ENCODE data around the gene RHOC.
"Not testable (repeated sequence)": the region's sequence is repeated elsewhere in the genome, so short reads cannot be mapped to it uniquely, and the experiment has no call there.

RHOC gene

DNA sequence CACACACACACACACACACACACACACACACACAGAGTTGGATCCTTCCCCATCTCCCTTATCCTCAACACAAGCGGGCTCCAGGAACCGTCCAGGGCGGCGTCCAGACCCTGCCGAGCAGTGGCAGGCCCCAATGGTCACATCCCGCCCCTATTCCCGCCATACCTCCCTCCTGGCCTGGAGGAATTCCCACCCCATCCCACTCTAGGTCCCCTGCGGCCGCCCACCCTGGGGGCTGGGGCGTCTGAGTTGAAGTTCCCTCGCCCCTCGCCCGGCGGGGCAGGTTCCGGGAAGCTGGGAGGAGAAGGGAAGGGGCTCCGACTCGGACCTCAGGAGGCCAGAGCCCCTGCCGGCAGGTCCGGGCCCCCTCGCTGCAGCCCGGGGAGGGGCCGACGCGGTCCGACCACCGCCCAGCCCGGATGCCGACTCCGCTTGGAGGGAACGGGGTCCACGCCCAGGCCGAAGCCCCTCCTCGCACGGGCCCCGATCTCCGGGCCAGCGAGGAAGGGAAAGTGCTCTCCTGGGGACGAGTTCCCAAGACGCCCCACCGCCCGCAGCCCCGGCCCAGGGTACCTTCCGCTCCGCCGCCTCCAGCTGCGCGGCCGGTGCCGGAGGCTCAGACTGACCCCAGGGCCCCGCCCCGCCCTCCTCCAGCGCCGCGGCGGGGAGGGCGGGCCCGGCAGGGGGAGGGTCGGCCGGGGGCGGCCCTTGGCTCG, at the start of gene RHOC:
Gene RHOC (minus strand): TSS at position 623 of the 716 bp plus-strand sequence. CDS start 3,328 bp downstream, outside the sequence.
- peak in 20 of 58 donors; percentile 18 to 67 (median 52) for DNase-seq

DNA sequence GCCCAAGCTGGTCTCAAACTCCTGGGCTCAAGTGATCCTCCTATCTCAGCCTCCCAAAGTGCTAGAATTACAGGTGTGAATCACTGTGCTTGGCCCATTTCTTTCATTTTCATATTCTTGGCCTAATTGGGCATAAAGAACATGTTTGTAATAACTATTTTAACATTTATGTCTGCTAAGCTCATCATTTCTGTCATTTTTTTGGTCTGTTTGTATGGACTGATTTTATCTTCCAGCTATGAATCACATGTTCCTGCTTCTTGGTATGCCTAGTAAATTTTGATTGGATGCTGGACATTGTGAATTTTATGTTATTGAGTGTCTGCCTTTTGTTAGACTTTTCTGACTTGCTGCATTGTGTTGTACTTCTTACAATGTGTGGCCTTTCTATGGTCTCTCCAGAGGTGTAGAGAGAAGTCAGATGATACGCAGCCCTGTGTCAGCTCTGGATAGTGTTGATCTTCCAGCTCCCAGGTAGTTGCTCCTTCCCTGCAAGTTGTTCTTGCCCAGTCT, 47.2 kb upstream of the RHOC start:
- no peak for DNase-seq

DNA sequence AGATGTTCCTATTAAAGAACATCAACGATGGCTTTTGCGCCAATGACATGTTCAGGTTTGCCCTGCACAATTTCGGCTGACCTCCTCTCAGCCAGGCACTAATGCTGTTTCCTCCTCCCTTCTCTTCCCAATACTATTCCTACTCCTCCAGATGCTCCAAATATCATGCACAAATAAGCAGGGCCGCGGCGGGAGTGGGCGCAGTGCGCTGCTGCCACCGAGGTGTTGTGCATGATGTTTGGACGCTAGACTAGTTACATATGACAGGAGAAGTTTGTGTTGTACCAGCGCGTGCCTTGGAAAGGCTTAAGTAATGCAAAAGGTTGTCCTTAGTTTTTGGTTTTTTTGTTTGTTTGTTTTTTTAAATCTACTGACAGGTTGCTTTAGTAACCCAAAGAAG, 41.5 kb upstream of the RHOC start:
- no peak for DNase-seq

DNA sequence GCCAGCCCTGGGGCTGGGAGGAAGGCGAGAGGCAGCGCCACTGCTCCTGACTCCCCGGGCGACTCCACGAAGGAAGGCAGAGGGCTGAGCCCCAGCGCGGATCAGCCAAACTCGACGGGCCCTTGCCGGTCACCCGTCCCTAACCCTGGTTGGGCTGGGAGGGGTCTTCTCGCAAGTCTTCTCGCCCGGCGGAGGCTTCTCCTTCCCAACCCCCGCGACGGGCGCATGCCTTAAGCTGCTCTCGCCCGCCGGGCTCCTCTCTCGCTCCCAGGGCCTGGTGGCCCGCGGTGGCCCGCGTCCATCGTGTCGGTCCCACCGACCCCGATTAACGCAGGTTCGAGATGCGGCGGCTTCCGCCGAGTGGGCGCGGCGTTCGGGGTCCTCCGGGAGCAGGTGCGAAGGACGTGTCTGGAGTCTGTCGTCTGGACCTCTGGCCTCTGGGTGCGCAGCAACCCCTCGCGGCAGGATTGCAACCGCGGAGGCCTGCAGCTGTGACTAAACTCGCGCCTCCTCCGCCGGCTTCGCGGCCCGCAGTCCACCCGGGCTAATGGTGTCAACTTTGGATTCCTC, 37.2 kb upstream of the RHOC start:
- peak in 1 of 58 donors; percentile 1 for DNase-seq

DNA sequence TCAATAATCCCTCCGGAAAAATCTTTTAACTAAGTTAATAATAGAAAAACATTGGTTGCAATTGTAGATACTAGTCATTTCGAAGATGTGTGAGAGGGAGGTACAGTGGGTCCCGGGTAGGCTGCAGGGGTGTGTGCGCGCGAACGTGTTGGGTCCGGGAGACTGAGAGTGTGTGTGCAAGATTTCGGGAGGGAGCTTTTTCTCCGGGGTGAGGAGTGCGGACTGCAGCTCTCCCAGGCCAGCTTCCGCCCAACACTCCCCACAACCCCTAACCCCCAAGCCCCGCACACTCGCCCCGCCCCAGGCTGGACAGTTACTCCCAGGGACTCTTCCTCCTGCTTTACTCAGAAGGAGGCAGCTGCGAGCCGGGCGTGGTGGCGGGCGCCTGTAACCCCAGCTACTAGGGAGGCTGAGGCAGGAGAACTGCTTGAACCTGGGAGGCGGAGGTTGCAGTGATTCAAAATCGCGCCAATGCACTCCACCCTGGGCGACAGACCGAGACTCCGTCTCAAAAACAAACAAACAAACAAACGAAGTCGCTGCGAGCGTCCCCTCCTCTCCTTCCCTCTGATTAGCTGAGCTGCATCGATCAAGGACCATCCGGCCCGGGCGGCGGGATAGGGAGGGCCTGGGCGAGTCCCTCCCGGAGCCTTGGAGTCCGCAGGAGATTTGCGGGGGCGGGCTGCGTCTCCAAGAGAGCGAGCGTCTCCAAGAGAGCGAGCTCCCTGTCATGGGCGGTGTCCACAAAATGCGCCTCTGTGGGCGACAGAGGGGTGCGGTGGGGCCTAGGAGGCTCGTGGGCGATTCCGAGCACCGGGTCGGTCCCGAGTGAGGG, 36.5 kb upstream of the RHOC start:
- no peak for DNase-seq

DNA sequence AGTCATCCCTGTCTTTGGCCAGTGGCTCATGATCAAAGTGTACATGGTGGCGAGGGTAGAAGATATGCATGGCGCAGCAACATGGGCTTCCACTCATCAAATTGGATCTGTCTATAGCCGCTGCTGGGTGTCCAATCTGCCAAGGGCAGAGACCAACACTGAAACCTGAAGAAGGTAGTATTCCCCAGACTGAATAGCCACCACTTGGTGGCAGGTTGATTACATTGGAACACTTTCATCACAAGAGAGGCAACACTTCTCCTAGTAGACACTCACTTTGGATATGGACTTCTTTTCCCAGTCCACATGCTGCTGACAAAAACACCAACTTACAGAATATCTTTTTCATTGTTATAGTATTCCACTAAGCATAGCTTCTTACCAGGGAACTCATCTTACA, 30.6 kb upstream of the RHOC start:
- DNase-seq: no peak

DNA sequence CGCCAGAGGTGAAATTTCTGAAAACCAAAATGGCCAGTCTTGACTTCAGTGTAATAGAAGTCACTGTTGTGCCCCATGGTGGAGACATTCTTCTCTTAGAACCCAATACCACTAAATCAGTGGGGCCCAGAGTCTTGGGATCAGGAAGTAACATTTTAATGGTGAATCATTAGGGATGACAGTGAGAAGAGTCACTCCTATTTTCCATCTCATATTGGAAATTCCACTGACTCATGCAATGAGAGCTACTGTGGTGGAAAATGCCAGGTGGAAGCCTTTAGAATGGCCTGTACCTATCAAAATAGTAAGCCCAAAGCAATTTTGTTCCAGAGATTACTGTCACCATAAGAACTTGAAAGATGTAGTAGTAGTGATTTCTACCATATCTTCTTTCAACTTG, 28.8 kb upstream of the RHOC start:
- DNase-seq: no peak

DNA sequence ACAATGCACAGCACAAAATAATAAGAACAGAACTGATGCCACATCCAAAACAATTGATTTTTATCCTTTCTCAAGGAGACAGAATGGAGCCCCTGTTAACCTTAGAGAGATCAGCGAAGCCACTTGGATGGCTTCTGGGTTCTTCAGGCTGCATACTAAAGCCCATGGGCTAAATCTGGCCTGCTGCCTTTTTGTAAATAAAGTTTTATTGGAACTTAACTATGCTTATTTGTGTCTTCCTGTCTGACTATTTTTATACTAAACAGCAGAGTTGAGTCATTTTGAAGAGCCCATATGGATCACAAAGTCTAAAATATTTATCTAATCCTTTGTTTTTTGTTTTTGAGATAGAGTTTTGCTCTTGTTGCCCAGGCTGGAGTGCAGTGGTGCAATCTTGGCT, 24.5 kb upstream of the RHOC start:
- DNase-seq: no peak

DNA sequence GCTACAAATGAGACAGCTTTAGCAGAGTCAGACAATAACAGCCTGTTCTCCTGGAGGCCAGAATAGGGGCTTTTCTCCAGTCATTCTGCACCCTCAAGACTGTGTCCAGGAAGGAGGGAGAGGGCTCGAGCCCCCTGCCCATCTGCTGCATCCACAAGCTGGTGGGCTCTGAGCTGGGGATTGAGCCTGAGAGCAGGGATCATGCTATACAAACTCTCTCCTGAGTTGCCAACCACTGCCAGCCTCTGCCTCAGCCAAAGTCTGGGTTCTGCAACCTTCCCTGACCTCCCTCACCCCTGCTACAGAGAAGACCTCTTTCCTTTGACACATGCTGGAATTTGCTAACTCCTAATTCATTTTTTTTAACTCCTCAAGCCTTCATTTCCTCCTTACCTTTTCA, 23.0 kb upstream of the RHOC start:
- no peak for DNase-seq

DNA sequence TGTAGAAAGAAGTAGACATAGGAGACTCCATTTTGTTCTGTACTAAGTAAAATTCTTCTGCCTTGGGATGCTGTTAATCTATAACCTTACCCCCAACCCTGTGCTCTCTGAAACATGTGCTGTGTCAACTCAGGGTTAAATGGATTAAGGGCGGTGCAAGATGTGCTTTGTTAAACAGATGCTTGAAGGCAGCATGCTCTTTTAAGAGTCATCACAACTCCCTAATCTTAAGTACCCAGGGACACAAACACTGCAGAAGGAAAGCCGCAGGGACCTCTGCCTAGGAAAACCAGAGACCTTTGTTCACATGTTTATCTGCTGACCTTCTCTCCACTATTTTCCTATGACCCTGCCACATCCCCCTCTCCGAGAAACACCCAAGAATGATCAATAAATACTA, 22.1 kb upstream of the RHOC start:
- not testable (repeated sequence) for DNase-seq

DNA sequence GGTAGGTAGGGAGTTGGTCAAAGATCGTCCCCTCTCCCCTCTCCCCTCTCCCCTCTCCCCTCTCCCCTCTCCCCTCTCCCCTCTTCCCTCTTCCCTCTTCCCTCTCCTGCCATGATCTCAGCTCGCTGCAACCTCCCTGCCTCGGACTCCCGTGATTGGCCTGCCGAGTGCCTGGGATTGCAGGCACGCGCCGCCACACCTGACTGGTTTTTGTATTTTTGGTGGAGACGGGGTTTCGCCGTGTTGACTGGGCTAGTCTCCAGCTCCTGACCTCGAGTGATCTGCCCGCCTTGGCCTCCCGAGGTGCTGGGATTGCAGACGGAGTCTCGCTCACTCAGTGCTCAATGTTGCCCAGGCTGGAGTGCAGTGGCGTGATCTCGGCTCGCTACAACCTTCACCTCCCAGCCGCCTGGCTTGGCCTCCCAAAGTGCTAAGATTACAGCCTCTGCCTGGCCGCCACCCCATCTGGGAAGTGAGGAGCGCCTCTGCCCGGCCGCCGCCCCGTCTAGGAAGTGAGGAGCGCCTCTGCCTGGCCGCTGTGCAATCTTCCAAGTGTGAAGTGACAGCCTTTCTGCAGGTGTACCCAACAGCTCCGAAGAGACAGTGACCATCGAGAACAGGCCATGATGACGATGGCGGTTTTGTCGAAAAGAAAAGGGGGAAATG, 21.5 kb upstream of the RHOC start:
- not testable (repeated sequence) for DNase-seq

DNA sequence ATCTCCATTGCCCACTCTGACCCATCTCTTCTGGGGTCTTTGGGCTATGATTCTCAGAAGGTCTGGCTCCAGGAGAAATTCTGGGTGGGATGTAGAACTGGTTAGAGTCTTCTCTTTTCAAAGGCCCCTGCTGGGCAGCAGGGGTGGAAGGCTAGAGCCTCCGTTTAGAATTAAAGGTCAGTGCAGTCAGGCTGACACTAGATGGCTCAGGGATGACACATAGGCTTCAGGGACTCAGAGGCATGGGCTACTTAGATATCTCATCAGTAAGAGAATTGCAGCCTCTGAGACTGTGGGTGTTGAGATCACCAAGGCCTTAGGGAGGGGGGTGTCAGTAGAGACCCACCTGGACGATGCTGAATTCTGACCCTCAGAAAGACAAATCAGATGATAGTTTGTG, 20.8 kb upstream of the RHOC start:
- no peak for DNase-seq

DNA sequence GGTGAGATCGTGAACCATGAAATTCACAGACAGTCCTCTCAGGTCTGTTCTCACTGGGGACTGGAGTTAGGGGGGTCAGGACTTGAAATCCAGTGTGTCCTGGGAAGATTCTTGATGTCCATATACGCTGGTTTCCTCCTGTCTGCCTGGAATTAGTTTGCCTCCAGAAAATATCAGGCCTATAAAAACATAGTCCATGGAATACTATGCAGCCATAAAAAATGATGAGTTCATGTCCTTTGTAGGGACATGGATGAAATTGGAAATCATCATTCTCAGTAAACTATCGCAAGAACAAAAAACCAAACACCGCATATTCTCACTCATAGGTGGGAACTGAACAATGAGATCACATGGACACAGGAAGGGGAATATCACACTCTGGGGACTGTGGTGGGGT, 17.3 kb upstream of the RHOC start:
- not testable (repeated sequence) for DNase-seq

DNA sequence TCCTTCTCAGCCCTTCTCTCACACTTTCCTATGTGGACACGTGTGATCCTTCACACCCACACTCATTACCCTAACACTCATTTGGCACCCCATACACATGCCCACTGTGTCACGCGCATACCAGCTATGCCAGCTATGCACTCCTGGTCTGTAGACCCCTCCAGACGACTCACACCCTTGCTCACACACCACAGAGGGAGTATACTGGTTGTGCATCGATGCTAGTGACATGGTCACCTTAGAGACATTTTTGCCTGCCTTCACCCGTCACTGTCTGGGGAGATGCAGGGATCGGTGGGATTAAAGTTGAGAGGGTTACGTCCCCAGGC, 16.5 kb upstream of the RHOC start:
- DNase-seq: no peak

DNA sequence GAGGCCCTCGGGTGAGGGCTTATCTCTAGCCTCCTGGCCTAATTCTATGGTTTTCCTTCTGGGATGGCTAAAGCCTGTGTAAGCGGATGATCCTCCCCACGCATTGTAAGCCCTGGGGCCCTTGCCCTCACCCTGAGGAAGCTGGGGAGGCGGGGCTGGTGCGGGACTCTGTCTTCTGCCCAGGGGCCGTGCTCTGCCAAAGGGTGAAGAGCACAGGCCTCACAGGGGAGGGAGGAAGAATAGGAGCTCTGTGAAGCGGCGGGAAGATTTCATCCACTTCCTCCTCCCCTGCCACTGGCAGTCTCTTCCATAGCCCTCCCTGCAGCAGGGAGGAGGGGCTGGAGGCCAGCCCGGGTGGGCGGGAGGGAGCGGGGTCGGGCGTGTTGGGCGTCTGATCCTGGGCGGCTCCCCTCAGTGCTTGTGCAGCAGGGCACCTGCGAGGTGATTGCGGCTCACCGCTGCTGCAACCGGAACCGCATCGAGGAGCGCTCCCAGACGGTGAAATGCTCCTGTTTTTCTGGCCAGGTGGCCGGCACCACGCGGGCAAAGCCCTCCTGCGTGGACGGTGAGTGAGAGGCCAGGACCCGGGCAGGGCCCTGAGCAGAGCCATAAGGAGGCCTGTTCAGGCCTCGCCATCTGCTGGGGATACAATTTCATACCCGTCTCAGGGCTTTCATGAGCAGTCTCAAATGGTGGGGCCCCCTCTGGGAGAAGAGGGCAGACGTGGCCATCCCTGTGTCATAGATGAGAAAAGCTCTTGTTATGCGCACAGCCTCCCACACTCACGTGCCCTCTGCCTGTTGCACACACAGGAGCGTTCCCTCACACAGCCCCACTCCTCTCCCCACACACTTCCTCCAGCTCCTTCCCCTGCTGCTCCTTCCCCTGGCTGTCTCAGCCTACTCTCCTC, 15.9 kb upstream of the RHOC start:
- DNase-seq: no peak

DNA sequence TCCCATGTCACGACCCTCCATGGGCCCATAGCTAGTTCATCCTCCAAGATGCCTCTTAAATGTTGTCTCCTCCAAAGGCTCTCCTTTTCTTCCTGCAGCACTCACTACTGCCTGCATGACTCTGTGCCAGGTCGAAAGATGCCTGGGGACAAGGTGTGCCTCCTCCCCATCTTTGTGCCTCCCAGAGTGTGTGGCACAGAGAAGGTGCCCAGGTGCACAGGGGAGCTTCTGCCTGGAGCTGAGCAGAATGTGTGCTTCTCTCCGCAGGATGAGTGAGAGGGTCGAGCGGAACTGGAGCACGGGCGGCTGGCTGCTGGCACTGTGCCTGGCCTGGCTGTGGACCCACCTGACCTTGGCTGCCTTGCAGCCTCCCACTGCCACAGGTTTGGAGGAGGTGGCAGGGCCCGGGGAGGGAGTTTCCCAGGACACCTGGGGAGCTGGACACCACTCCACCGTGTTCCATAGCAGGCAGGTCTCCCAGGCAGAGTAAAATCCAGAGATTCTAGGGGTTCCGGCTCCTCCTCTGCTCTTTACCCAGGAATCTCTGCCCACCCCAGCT, 15.1 kb upstream of the RHOC start:
- DNase-seq: no peak

DNA sequence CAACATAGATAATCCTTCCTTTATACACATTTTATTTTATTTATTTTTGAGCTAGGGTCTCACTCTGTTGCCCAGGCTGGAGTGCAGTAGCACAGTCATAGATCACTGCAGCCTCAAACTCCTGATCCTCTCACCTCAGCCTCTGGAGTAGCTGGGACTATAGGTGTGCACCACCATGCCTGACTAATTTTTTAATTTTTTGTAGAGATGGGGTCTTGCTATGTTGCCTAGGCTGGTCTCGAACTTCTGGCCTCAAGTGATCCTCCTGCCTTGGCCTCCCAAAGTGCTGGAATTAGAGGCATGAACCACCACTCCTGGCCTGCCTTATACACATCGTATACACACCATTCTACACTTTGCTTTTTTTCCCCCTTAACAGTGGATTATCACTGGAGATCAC, 14.4 kb upstream of the RHOC start:
- not testable (repeated sequence) for DNase-seq

DNA sequence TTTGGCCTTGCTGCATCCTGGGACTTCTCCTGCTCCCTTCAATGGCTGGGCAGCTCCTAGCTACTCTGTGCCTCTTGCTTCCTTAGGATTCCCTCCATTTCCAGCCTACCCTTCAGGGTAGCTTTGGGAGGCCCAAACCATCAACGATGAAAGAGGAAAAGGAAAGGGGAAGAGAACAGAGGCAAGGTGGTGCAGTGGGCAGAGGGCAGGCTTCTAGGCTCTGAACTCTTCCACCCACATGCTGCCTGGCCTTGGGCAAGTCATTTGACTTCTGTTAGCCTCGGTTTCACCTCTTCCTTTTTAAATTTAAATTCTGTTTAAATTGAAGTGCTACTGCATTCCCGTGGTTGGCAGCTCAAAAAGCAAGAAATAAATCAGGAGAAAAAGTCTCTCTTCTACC, 13.9 kb upstream of the RHOC start:
- DNase-seq: no peak

DNA sequence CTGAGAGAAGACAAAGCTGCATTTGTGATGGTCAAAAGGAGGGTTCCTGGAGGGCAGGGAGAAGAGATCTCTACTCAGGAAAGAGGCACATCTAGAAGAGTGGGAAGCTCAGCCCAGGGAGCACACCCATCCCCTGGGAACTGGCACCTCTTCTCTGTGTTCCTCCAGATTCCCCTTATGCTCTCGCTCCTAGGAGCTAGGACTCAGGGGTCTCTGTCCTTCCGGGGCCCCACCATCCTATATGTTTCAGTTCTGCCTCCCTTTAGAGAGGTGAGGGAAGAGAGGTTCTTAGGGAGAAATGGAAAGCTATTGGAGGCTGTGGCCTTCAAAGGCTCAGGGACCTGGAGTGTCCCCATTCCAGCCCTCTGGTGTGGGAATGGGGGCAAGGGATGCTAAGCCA, 12.8 kb upstream of the RHOC start:
- DNase-seq: no peak

DNA sequence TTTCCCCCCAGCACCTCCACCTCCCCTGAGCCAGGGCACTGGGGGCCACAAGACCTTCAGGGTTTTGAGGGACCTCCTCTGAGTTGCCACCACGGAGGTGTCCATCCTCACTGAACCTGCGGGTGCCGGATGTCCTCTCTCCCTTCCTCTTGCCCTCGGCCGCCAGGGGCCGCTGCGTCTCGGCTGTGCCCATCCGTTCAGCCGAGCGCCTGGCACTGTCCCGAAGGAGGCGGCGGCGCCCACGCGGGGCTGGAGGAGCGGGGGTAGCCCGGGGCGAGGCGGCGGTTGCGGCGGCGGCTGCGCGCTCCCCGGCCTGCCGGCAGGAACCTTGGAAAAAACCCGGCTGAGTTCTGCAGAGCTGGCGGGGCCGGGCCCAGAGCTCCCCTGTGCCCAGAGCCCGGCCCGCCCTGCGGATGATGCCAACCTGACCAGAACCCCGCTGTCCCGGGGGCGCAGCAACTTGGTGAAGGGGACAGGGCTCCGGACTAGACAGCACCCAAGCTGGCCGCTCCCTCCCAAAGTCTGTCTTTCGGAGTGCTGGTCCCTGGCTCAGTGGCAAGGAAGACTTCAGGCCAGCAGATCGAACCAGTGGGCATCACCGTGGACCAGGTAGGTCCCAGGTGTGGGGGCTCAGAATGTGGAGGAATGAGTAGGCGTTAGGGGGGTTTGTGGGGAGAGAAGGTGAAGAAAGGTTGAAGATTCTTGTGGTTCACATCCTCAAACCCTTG, 11.9 kb upstream of the RHOC start:
- DNase-seq: peak in 55 of 58 donors; percentile 22 to 83 (median 58)
